ENCODE results near the gene CISTR. TPM values are rescaled to one million over a fixed set of nuclear protein-coding genes. Genes with fewer than 3 reads are reported as not detected.

CISTR gene
- total and polyA plus RNA-seq, 2 donors (not counting 1 experiment from before 2014, with no cell fraction given): not detected

- H3K79me2 ChIP-seq (ENCODE audit: control insufficient read depth, insufficient read depth, low read length): no peaks in the 10 kb centered on the region
- H4K20me1 ChIP-seq (ENCODE audit: control insufficient read depth, extremely low read depth, insufficient read depth, low read length): no peaks in the 10 kb centered on the region
- peaks cover 4% of the 10 kb centered on the region for H3K4me1 ChIP-seq (ENCODE audit: control insufficient read depth, extremely low read depth, insufficient read depth, low read length)
- H2AFZ ChIP-seq (ENCODE audit: low read length): peak overlapping the region; percentile 6
- DNase-seq (ENCODE audit: low read depth in 2 of 2): peak in 1 of 2 donors; percentile 11
- no peak overlapping the region for H3K4me3 ChIP-seq (replicated peaks in 1 of 4; ENCODE audit: control extremely low read depth in 1 of 4, insufficient read depth in 1 of 4, low read depth in 3 of 4, low read length in 4 of 4)
- no peaks in the 10 kb centered on the region for H3K36me3 ChIP-seq (ENCODE audit: control insufficient read depth, insufficient read depth, low read length)
- H3K9ac ChIP-seq (ENCODE audit: insufficient read depth, low read length): no peak overlapping the region
- H3K27ac ChIP-seq (ENCODE audit: insufficient read depth, low read length): no peak overlapping the region
- peaks cover 7% of the 10 kb centered on the region for H3K27me3 ChIP-seq (ENCODE audit: control insufficient read depth, insufficient read depth, low read length)
- H3K4me2 ChIP-seq (ENCODE audit: extremely low read depth, insufficient read depth, low read length): no peak overlapping the region
- TF ChIP-seq EZH2 (IDR thresholded peaks at IDR 0.05; ENCODE audit: low read length, missing control alignments) (no peak), CTCF (conservative IDR thresholded peaks at IDR 0.05 in 1 of 2, IDR thresholded peaks at IDR 0.05 in 1 of 2; ENCODE audit: low read depth in 1 of 2, low read length in 2 of 2) (no peak)
- H3K9me3 ChIP-seq (ENCODE audit: control insufficient read depth, insufficient read depth, low read depth, low read length): no peaks in the 10 kb centered on the region
Measured at GRCh38 chr12:53775478-53776145, 23.8 kb upstream of the CISTR start.

- Histone ChIP-seq H4K20me1 (ENCODE audit: control insufficient read depth, extremely low read depth, insufficient read depth, low read length) (no peaks in the 10 kb centered on the region), H3K4me2 (ENCODE audit: extremely low read depth, insufficient read depth, low read length) (peak overlapping the region; percentile 72), H3K27me3 (ENCODE audit: control insufficient read depth, insufficient read depth, low read length) (no peaks in the 10 kb centered on the region), H3K9me3 (ENCODE audit: control insufficient read depth, insufficient read depth, low read depth, low read length) (no peaks in the 10 kb centered on the region), H2AFZ (ENCODE audit: low read length) (no peak overlapping the region), H3K4me3 (replicated peaks in 1 of 4; ENCODE audit: control extremely low read depth in 1 of 4, insufficient read depth in 1 of 4, low read depth in 3 of 4, low read length in 4 of 4) (no peak overlapping the region), H3K27ac (ENCODE audit: insufficient read depth, low read length) (peak overlapping the region; percentile 65), H3K9ac (ENCODE audit: insufficient read depth, low read length) (no peak overlapping the region), H3K79me2 (ENCODE audit: control insufficient read depth, insufficient read depth, low read length) (no peaks in the 10 kb centered on the region), H3K4me1 (ENCODE audit: control insufficient read depth, extremely low read depth, insufficient read depth, low read length) (peaks cover 12% of the 10 kb centered on the region), H3K36me3 (ENCODE audit: control insufficient read depth, insufficient read depth, low read length) (no peaks in the 10 kb centered on the region)
- TF ChIP-seq EZH2 (IDR thresholded peaks at IDR 0.05; ENCODE audit: low read length, missing control alignments) (no peak), CTCF (conservative IDR thresholded peaks at IDR 0.05 in 1 of 2, IDR thresholded peaks at IDR 0.05 in 1 of 2; ENCODE audit: low read depth in 1 of 2, low read length in 2 of 2) (no peak)
- peak; percentile 84 to 97 for DNase-seq (ENCODE audit: low read depth in 2 of 2)
Measured at GRCh38 chr12:53770281-53770680, 18.5 kb upstream of the CISTR start.

GRCh38 chr12:53768976-53769375 is 17.2 kb upstream of the CISTR start:
- Histone ChIP-seq H3K79me2 (ENCODE audit: control insufficient read depth, insufficient read depth, low read length) (no peaks in the 10 kb centered on the region), H3K27me3 (ENCODE audit: control insufficient read depth, insufficient read depth, low read length) (no peaks in the 10 kb centered on the region), H3K27ac (ENCODE audit: insufficient read depth, low read length) (no peak overlapping the region), H3K4me2 (ENCODE audit: extremely low read depth, insufficient read depth, low read length) (no peak overlapping the region), H3K9ac (ENCODE audit: insufficient read depth, low read length) (no peak overlapping the region), H3K4me3 (replicated peaks in 1 of 4; ENCODE audit: control extremely low read depth in 1 of 4, insufficient read depth in 1 of 4, low read depth in 3 of 4, low read length in 4 of 4) (no peak overlapping the region), H3K36me3 (ENCODE audit: control insufficient read depth, insufficient read depth, low read length) (no peaks in the 10 kb centered on the region), H3K9me3 (ENCODE audit: control insufficient read depth, insufficient read depth, low read depth, low read length) (no peaks in the 10 kb centered on the region), H4K20me1 (ENCODE audit: control insufficient read depth, extremely low read depth, insufficient read depth, low read length) (no peaks in the 10 kb centered on the region), H3K4me1 (ENCODE audit: control insufficient read depth, extremely low read depth, insufficient read depth, low read length) (peaks cover 12% of the 10 kb centered on the region), H2AFZ (ENCODE audit: low read length) (no peak overlapping the region)
- TF ChIP-seq EZH2 (IDR thresholded peaks at IDR 0.05; ENCODE audit: low read length, missing control alignments) (no peak), CTCF (conservative IDR thresholded peaks at IDR 0.05 in 1 of 2, IDR thresholded peaks at IDR 0.05 in 1 of 2; ENCODE audit: low read depth in 1 of 2, low read length in 2 of 2) (no peak)
- DNase-seq (ENCODE audit: low read depth in 2 of 2): no peak

All from fibroblast of lung (primary cell).